HepG2 (cell line): ENCODE data around the gene GLE1. TPM values are rescaled to one million over a fixed set of nuclear protein-coding genes. Genes with fewer than 3 reads are reported as not detected.

Source experiments
- CERS6 ChIP-seq: sonication (generic); formaldehyde crosslinking; IDR thresholded peaks from 2 replicates; pipeline ENCODE4 v1.5.0; 2020; ENCODE audit warnings: missing genetic modification reagents
- EZH2 ChIP-seq: conservative IDR thresholded peaks from 2 replicates; pipeline ENCODE4 v1.6.1; 2012; ENCODE audit warnings: mild to moderate bottlenecking, low read depth, low read length, moderate library complexity
- HINFP ChIP-seq: sonication (generic); formaldehyde crosslinking; IDR thresholded peaks from 2 replicates; pipeline ENCODE4 v1.4.0; 2020; ENCODE audit warnings: low read depth, mild to moderate bottlenecking, missing genetic modification reagents
- KLF11 ChIP-seq: IDR thresholded peaks from 2 replicates; pipeline ENCODE4 v1.6.1; 2016; ENCODE audit warnings: missing compliant biosample characterization
- MIER2 ChIP-seq: IDR thresholded peaks from 2 replicates; pipeline ENCODE4 v1.6.1; 2016; ENCODE audit warnings: missing biosample characterization, missing genetic modification reagents
- NR2F1 ChIP-seq, 2 experiments: fragments of 450-650 bp in 1 of 2; formaldehyde crosslinking in 1 of 2; IDR thresholded peaks; 2 replicates each; pipeline versions ENCODE4 v1.5.0 to v1.6.1; 2016 to 2020; ENCODE audit warnings: mild to moderate bottlenecking in 1 of 2, missing compliant biosample characterization in 1 of 2, missing genetic modification reagents in 1 of 2, moderate library complexity in 1 of 2
- REST ChIP-seq, 2 experiments: IDR thresholded peaks; 2 replicates each; pipeline ENCODE4 v1.6.1; 2011 to 2012; ENCODE audit warnings: low read length in 2 of 2, borderline replicate concordance in 1 of 2, low read depth in 1 of 2, mild to moderate bottlenecking in 1 of 2, moderate library complexity in 1 of 2
- TAF15 ChIP-seq: fragments of 200-400 bp; formaldehyde crosslinking; IDR thresholded peaks from one replicate; pipeline ENCODE4 v1.6.1; 2018; ENCODE audit warnings: mild to moderate bottlenecking, low read depth, low read length; ENCODE audit not compliant: poor library complexity, severe bottlenecking
- ZNF136 ChIP-seq: sonication (generic); formaldehyde crosslinking; IDR thresholded peaks from 2 replicates; pipeline ENCODE4 v1.8.1; 2022; ENCODE audit warnings: low read depth, mild to moderate bottlenecking, moderate library complexity, missing genetic modification reagents
- ZNF256 ChIP-seq: sonication (generic); formaldehyde crosslinking; conservative IDR thresholded peaks from 2 replicates; pipeline ENCODE4 v1.4.0; 2020; ENCODE audit warnings: missing genetic modification reagents
- ZNF407 ChIP-seq: sonication (generic); formaldehyde crosslinking; IDR thresholded peaks from one replicate; pipeline ENCODE4 v1.5.1; 2020; ENCODE audit warnings: mild to moderate bottlenecking, missing genetic modification reagents; ENCODE audit errors: not compliant biosample characterization
- ZNF569 ChIP-seq: sonication (generic); formaldehyde crosslinking; IDR thresholded peaks from 2 replicates; pipeline ENCODE4 v1.5.0; 2020; ENCODE audit warnings: mild to moderate bottlenecking, missing genetic modification reagents, moderate library complexity, borderline replicate concordance
- ZNF672 ChIP-seq: sonication (generic); formaldehyde crosslinking; IDR thresholded peaks from 2 replicates; pipeline ENCODE4 v1.8.1; 2022; ENCODE audit warnings: missing genetic modification reagents
- polyA plus RNA-seq, 8 experiments: library from polyadenylated mRNA; depleted of rRNA in 3 of 8; stranded (reverse) in 7 of 8; unstranded in 1 of 8; fragments of >200 nt; fragmentation: Illumina TruSeq in 4 of 8; extraction: Trizol in 4 of 8; gene quantifications; 2 replicates each; pipeline versions ENCODE4 v1.2.1 to v1.2.3, GENCODE V29; 2011 to 2016; ENCODE audit warnings: low read depth in 4 of 8, missing spikeins in 1 of 8, mixed read lengths in 1 of 8; ENCODE audit not compliant: insufficient read depth in 1 of 8
- total RNA-seq, 5 experiments: library from RNA; depleted of rRNA; stranded (reverse); fragments of >200 nt; fragmentation: Illumina TruSeq; extraction: Trizol; gene quantifications; 2 replicates each; pipeline ENCODE4 v1.2.3, GENCODE V29; 2016; ENCODE audit warnings: low read depth in 1 of 5

The GLE1 gene
- total and polyA plus RNA-seq, 2 of the 13 experiments (the other 11 are each of a cell fraction or from before 2014, with no cell fraction given) = 14.7 to 28.8 TPM

- peak; percentile 92 for TF ChIP-seq ZNF407
- 0 out of 2 replicates have a peak, but pooled peaks have one; percentile 55 for TF ChIP-seq ZNF256
- no peak for TF ChIP-seq CERS6
- no peak for TF ChIP-seq EZH2
- no peak for TF ChIP-seq ZNF569 (CRISPR knock-in tag)
- no peak for TF ChIP-seq HINFP (CRISPR knock-in tag)
- peak; percentile 86 for TF ChIP-seq KLF11
- TF ChIP-seq ZNF672 (CRISPR knock-in tag) = no peak
- TF ChIP-seq REST (IDR thresholded peaks at IDR 0.05; ENCODE audit: borderline replicate concordance in 1 of 2, low read depth in 1 of 2, low read length in 2 of 2) = no peak
- no peak for TF ChIP-seq NR2F1 (CRISPR knock-in tag; IDR thresholded peaks at IDR 0.05)
- TF ChIP-seq TAF15 = no peak
- TF ChIP-seq ZNF136 = no peak
- no peak for TF ChIP-seq MIER2 (CRISPR knock-in tag)
These were observed at the start of gene GLE1 (continued) for GRCh38 chr9:128504485-128505413.
